ENCODE measurements around the gene TMPRSS13.

Gene TMPRSS13

GRCh38 chr11:117946156-117946841, 17.1 kb upstream of the TMPRSS13 start:
- Mint-ChIP-seq H3K27ac (peak overlapping the region in 1 of 2 donors; percentile 13), H3K9me3 (no peaks in the 10 kb centered on the region), H3K27me3 (no peaks in the 10 kb centered on the region), H3K36me3 (ENCODE audit: insufficient read depth) (peaks cover 6% of the 10 kb centered on the region), H3K4me3 (no peak overlapping the region), H3K4me1 (ENCODE audit: low read depth in 2 of 2) (peaks cover 44 to 46% of the 10 kb centered on the region in 2 donors)
- no peak for DNase-seq
- ATAC-seq (replicated peaks): no peak

- no peaks in the 10 kb centered on the region for H3K27me3 Mint-ChIP-seq
- H3K4me1 Mint-ChIP-seq (ENCODE audit: low read depth in 2 of 2): peaks cover 35 to 36% of the 10 kb centered on the region in 2 donors
- no peak overlapping the region for H3K27ac Mint-ChIP-seq
- no peaks in the 10 kb centered on the region for H3K9me3 Mint-ChIP-seq
- no peaks in the 10 kb centered on the region for H3K36me3 Mint-ChIP-seq (ENCODE audit: insufficient read depth)
- H3K4me3 Mint-ChIP-seq: no peak overlapping the region
- ATAC-seq (replicated peaks) (no peak), DNase-seq (no peak)
Measured at GRCh38 chr11:117945047-117945810, 16.0 kb upstream of the TMPRSS13 start.

- Mint-ChIP-seq H3K4me3 (no peak overlapping the region), H3K27ac (peak overlapping the region in 1 of 2 donors; percentile 55), H3K9me3 (no peaks in the 10 kb centered on the region), H3K27me3 (no peaks in the 10 kb centered on the region), H3K36me3 (ENCODE audit: insufficient read depth) (no peaks in the 10 kb centered on the region), H3K4me1 (ENCODE audit: low read depth in 2 of 2) (peaks cover 28 to 29% of the 10 kb centered on the region in 2 donors)
- DNase-seq: no peak
- no peak for ATAC-seq (replicated peaks)
Measured at GRCh38 chr11:117944554-117944953, 15.4 kb upstream of the TMPRSS13 start.

- Mint-ChIP-seq H3K27me3 (no peaks in the 10 kb centered on the region), H3K4me3 (no peak overlapping the region), H3K36me3 (ENCODE audit: insufficient read depth) (no peaks in the 10 kb centered on the region), H3K27ac (no peak overlapping the region), H3K4me1 (ENCODE audit: low read depth in 2 of 2) (peaks cover 7 to 8% of the 10 kb centered on the region in 2 donors), H3K9me3 (no peaks in the 10 kb centered on the region)
- ATAC-seq (replicated peaks) (no peak), DNase-seq (no peak)
Measured at GRCh38 chr11:117941976-117942654, 12.9 kb upstream of the TMPRSS13 start.

GRCh38 chr11:117941163-117941707, 12.0 kb upstream of the TMPRSS13 start:
- Mint-ChIP-seq H3K27ac (no peak overlapping the region), H3K36me3 (ENCODE audit: insufficient read depth) (no peaks in the 10 kb centered on the region), H3K9me3 (no peaks in the 10 kb centered on the region), H3K4me1 (ENCODE audit: low read depth in 2 of 2) (peaks cover 2 to 5% of the 10 kb centered on the region in 2 donors), H3K27me3 (peaks cover 0 to 1% of the 10 kb centered on the region in 2 donors), H3K4me3 (no peak overlapping the region)
- ATAC-seq (replicated peaks): no peak
- DNase-seq: no peak

GRCh38 chr11:117940736-117941135, 11.5 kb upstream of the TMPRSS13 start:
- Mint-ChIP-seq H3K36me3 (ENCODE audit: insufficient read depth) (no peaks in the 10 kb centered on the region), H3K4me1 (ENCODE audit: low read depth in 2 of 2) (peaks cover 2 to 5% of the 10 kb centered on the region in 2 donors), H3K9me3 (no peaks in the 10 kb centered on the region), H3K27ac (no peak overlapping the region), H3K27me3 (peaks cover 0 to 4% of the 10 kb centered on the region in 2 donors), H3K4me3 (no peak overlapping the region)
- DNase-seq (no peak), ATAC-seq (replicated peaks) (no peak)

- Mint-ChIP-seq H3K4me3 (no peak overlapping the region), H3K9me3 (no peaks in the 10 kb centered on the region), H3K36me3 (ENCODE audit: insufficient read depth) (peaks cover under 1% of the 10 kb centered on the region), H3K4me1 (ENCODE audit: low read depth in 2 of 2) (peaks cover 15 to 18% of the 10 kb centered on the region in 2 donors), H3K27me3 (peaks cover 4 to 7% of the 10 kb centered on the region in 2 donors), H3K27ac (no peak overlapping the region)
- DNase-seq (no peak), ATAC-seq (replicated peaks) (no peak)
Measured at GRCh38 chr11:117936973-117937372, 7.8 kb upstream of the TMPRSS13 start.

GRCh38 chr11:117934526-117935307, 5.5 kb upstream of the TMPRSS13 start:
- no peak for ATAC-seq (replicated peaks)
- H3K9me3 Mint-ChIP-seq: no peaks in the 10 kb centered on the region
- H3K36me3 Mint-ChIP-seq (ENCODE audit: insufficient read depth): peaks cover 3% of the 10 kb centered on the region
- peaks cover 34 to 36% of the 10 kb centered on the region in 2 donors for H3K4me1 Mint-ChIP-seq (ENCODE audit: low read depth in 2 of 2)
- peaks cover 4 to 7% of the 10 kb centered on the region in 2 donors for H3K27me3 Mint-ChIP-seq
- DNase-seq: no peak
- H3K27ac Mint-ChIP-seq: peak overlapping the region in 1 of 2 donors; percentile 59
- no peak overlapping the region for H3K4me3 Mint-ChIP-seq

- Mint-ChIP-seq H3K4me3 (no peak overlapping the region), H3K36me3 (ENCODE audit: insufficient read depth) (peaks cover 3% of the 10 kb centered on the region), H3K27ac (peak overlapping the region in 1 of 2 donors; percentile 62), H3K27me3 (peaks cover 4 to 7% of the 10 kb centered on the region in 2 donors), H3K4me1 (ENCODE audit: low read depth in 2 of 2) (peaks cover 37 to 38% of the 10 kb centered on the region in 2 donors), H3K9me3 (no peaks in the 10 kb centered on the region)
- DNase-seq (no peak), ATAC-seq (replicated peaks) (no peak)
Measured at GRCh38 chr11:117933930-117934329, 4.7 kb upstream of the TMPRSS13 start.

- peaks cover 3% of the 10 kb centered on the region for H3K36me3 Mint-ChIP-seq (ENCODE audit: insufficient read depth)
Measured at GRCh38 chr11:117933475-117933874, 4.3 kb upstream of the TMPRSS13 start.

GRCh38 chr11:117932947-117933346, 3.7 kb upstream of the TMPRSS13 start:
- Mint-ChIP-seq H3K4me3 (peak overlapping the region; percentile 29 to 74), H3K36me3 (ENCODE audit: insufficient read depth) (peaks cover 3% of the 10 kb centered on the region), H3K27me3 (peaks cover 4 to 7% of the 10 kb centered on the region in 2 donors), H3K9me3 (no peaks in the 10 kb centered on the region), H3K27ac (peak overlapping the region in 1 of 2 donors; percentile 95), H3K4me1 (ENCODE audit: low read depth in 2 of 2) (peaks cover 47% of the 10 kb centered on the region in 2 donors)
- ATAC-seq (replicated peaks) (no peak), DNase-seq (no peak)

More at GRCh38 chr11:117933475-117933874, 4.3 kb upstream of the TMPRSS13 start:
- Mint-ChIP-seq H3K27me3 (peaks cover 4 to 7% of the 10 kb centered on the region in 2 donors), H3K4me1 (ENCODE audit: low read depth in 2 of 2) (peaks cover 42% of the 10 kb centered on the region in 2 donors), H3K9me3 (no peaks in the 10 kb centered on the region), H3K4me3 (peak overlapping the region in 1 of 2 donors; percentile 5), H3K27ac (peak overlapping the region in 1 of 2 donors; percentile 62)
- DNase-seq (no peak), ATAC-seq (replicated peaks) (no peak)

- no peaks in the 10 kb centered on the region for H3K9me3 Mint-ChIP-seq
- peak overlapping the region; percentile 74 to 79 for H3K4me3 Mint-ChIP-seq
- peaks cover 4 to 7% of the 10 kb centered on the region in 2 donors for H3K27me3 Mint-ChIP-seq
- peak overlapping the region; percentile 80 to 95 for H3K27ac Mint-ChIP-seq
- no peak for ATAC-seq (replicated peaks)
- peaks cover 3% of the 10 kb centered on the region for H3K36me3 Mint-ChIP-seq (ENCODE audit: insufficient read depth)
- H3K4me1 Mint-ChIP-seq (ENCODE audit: low read depth in 2 of 2): peaks cover 47 to 48% of the 10 kb centered on the region in 2 donors
- DNase-seq: no peak
Measured at GRCh38 chr11:117932426-117932825, 3.2 kb upstream of the TMPRSS13 start.

All from effector memory CD8-positive, alpha-beta T cell (primary cell).